K562 (cell line): ENCODE measurements around the gene PUSL1. TPM values are rescaled to one million over a fixed set of nuclear protein-coding genes. Genes with fewer than 3 reads are reported as not detected.

ENCODE experiments used
- CEBPB ChIP-seq: fragments of 450-650 bp; IDR thresholded peaks from 2 replicates; pipeline ENCODE4 v1.6.1; 2016; ENCODE audit warnings: missing genetic modification characterization, missing compliant biosample characterization
- CEBPZ ChIP-seq: fragments of 150-350 bp; IDR thresholded peaks from 2 replicates; pipeline ENCODE4 v1.6.1; 2014; ENCODE audit warnings: low read depth, mild to moderate bottlenecking, low read length, borderline replicate concordance
- CUX1 ChIP-seq: fragments of 200-800 bp; sonication (Bioruptor generic); IDR thresholded peaks from 2 replicates; pipeline ENCODE4 v1.6.1; 2016; ENCODE audit warnings: missing genetic modification characterization, missing compliant biosample characterization
- MYBL2 ChIP-seq, 2 experiments: fragments of 450-650 bp in 1 of 2; sonication (generic) in 1 of 2; formaldehyde crosslinking in 1 of 2; IDR thresholded peaks; 2 replicates each; pipeline versions ENCODE4 v1.6.1 to v1.8.1; 2017 to 2022; ENCODE audit warnings: borderline replicate concordance in 1 of 2, inconsistent platforms in 1 of 2, low read depth in 1 of 2, mild to moderate bottlenecking in 1 of 2, missing genetic modification reagents in 1 of 2, moderate library complexity in 1 of 2
- NCOA6 ChIP-seq: fragments of 450-650 bp; IDR thresholded peaks from 2 replicates; pipeline ENCODE4 v1.6.1; 2017; ENCODE audit warnings: mild to moderate bottlenecking
- PCBP2 ChIP-seq: fragments of 200-400 bp; formaldehyde crosslinking; IDR thresholded peaks from 2 replicates; pipeline ENCODE4 v1.6.1; 2018; ENCODE audit warnings: low read length, low read depth, mild to moderate bottlenecking, moderate library complexity; ENCODE audit not compliant: poor library complexity, severe bottlenecking
- PTBP1 ChIP-seq: fragments of 200-400 bp; formaldehyde crosslinking; IDR thresholded peaks from 2 replicates; pipeline ENCODE4 v1.6.1; 2017; ENCODE audit warnings: low read depth, low read length
- RBM17 ChIP-seq: fragments of 200-400 bp; formaldehyde crosslinking; IDR thresholded peaks from 2 replicates; pipeline ENCODE4 v1.6.1; 2017; ENCODE audit warnings: low read depth, mild to moderate bottlenecking, low read length, borderline replicate concordance
- ZNF184 ChIP-seq: sonication (generic); formaldehyde crosslinking; IDR thresholded peaks from 2 replicates; pipeline ENCODE4 v1.5.0; 2020; ENCODE audit warnings: missing genetic modification reagents
- ZNF280B ChIP-seq: fragments of 250-450 bp; sonication (Bioruptor Pico); IDR thresholded peaks from 2 replicates; pipeline ENCODE4 v1.5.1; 2021; ENCODE audit warnings: mild to moderate bottlenecking
- ZNF592 ChIP-seq: fragments of 450-650 bp; IDR thresholded peaks from 2 replicates; pipeline ENCODE4 v1.6.1; 2017; ENCODE audit warnings: antibody characterized with exemption, mild to moderate bottlenecking
- polyA plus RNA-seq, 8 experiments: library from polyadenylated mRNA; depleted of rRNA in 4 of 8; stranded (reverse) in 5 of 8; unstranded in 3 of 8; fragments of >200 nt; fragmentation: Nextera tagmentation in 2 of 8; fragmentation: Illumina TruSeq in 1 of 8; extraction: Ambion mirVana in 2 of 8; extraction: Trizol in 1 of 8; gene quantifications; 2 replicates each; pipeline versions ENCODE4 v1.2.1 to v1.2.3, GENCODE V29; 2011 to 2014; ENCODE audit warnings: inconsistent platforms in 1 of 8, missing spikeins in 1 of 8
- total RNA-seq, 7 experiments: library from RNA; depleted of rRNA in 6 of 7; stranded (reverse); fragments of >200 nt in 6 of 7; fragmentation: Illumina TruSeq in 2 of 7; extraction: Trizol in 2 of 7; gene quantifications; 2 replicates each; pipeline versions ENCODE4 v1.2.1 to v1.2.3, GENCODE V29; 2011 to 2021; ENCODE audit warnings: low replicate concordance in 1 of 7

PUSL1 gene
- total and polyA plus RNA-seq, 9 of the 15 experiments (the other 6 are each of a cell fraction or from before 2014, with no cell fraction given) = 0.62 to 86.9 (median 13.6) TPM

GRCh38 chr1:1348420-1349255 lies 40.2 kb downstream of the PUSL1 start (continued):
- TF ChIP-seq CUX1 (CRISPR knock-in tag) (no peak), PTBP1 (no peak), MYBL2 (IDR thresholded peaks at IDR 0.05; ENCODE audit: low read depth) (no peak), MYBL2 (CRISPR knock-in tag; IDR thresholded peaks at IDR 0.05; ENCODE audit: borderline replicate concordance) (no peak), NCOA6 (no peak), ZNF280B (CRISPR knock-in tag) (no peak), PCBP2 (no peak), RBM17 (no peak), ZNF592 (0 out of 2 replicates have a peak, but pooled peaks have one; percentile 30), ZNF184 (no peak), CEBPZ (no peak), CEBPB (tag) (no peak)
